Skin of body (tissue), 2 donors: ENCODE data around the gene FGFR2. TPM values are rescaled to one million over a fixed set of nuclear protein-coding genes. Genes with fewer than 3 reads are reported as not detected.
A peak's percentile ranks its signal among the peaks of the same experiment; 100 is the strongest.

Source experiments
- DNase-seq: peaks from one replicate; lab custom pipeline; 2025; lab: John Stamatoyannopoulos, UW
- total RNA-seq: library from RNA; depleted of rRNA; stranded (reverse); fragments of >200 nt; gene quantifications from one replicate; pipeline ENCODE4 v1.2.3, GENCODE V29; 2014

The FGFR2 gene
- total RNA-seq, 1 donor from 2014 or later, result 141 TPM

GRCh38 chr10:121453160-121453559, 145.1 kb downstream of the FGFR2 start:
- DNase-seq, result no peak

GRCh38 chr10:121452581-121452980, 145.7 kb downstream of the FGFR2 start:
- no peak for DNase-seq

GRCh38 chr10:121450247-121450646, 148.0 kb downstream of the FGFR2 start:
- no peak for DNase-seq

- DNase-seq, result no peak
Observed at GRCh38 chr10:121449482-121449924, 148.7 kb downstream of the FGFR2 start.

GRCh38 chr10:121448766-121449421, 149.3 kb downstream of the FGFR2 start:
- DNase-seq, result no peak

GRCh38 chr10:121444520-121445165, 153.6 kb downstream of the FGFR2 start:
- DNase-seq, result no peak

- no peak for DNase-seq
Observed at GRCh38 chr10:121442086-121442935, 155.9 kb downstream of the FGFR2 start.

GRCh38 chr10:121440461-121440860, 157.8 kb downstream of the FGFR2 start:
- no peak for DNase-seq

GRCh38 chr10:121438333-121438732, 159.9 kb downstream of the FGFR2 start:
- DNase-seq, result no peak

GRCh38 chr10:121437596-121437995, 160.6 kb downstream of the FGFR2 start:
- no peak for DNase-seq

GRCh38 chr10:121436630-121437341, 161.5 kb downstream of the FGFR2 start:
- DNase-seq, result peak; percentile 21

GRCh38 chr10:121436281-121436629, 162.0 kb downstream of the FGFR2 start:
- DNase-seq, result no peak

GRCh38 chr10:121435099-121435875, 163.0 kb downstream of the FGFR2 start:
- no peak for DNase-seq

GRCh38 chr10:121433965-121434364, 164.3 kb downstream of the FGFR2 start:
- DNase-seq, result no peak

GRCh38 chr10:121428867-121429266, 169.4 kb downstream of the FGFR2 start:
- DNase-seq, result no peak
